CD4-positive, alpha-beta T cell treated with Interleukin-6 at 100 ng/mL for 8 hours (primary cell): Measurements from ENCODE around the gene ZFYVE21.
"Not testable (repeated sequence)": the region's sequence is repeated elsewhere in the genome, so short reads cannot be mapped to it uniquely, and the experiment has no call there.

Experiments
- DNase-seq: peaks from one replicate; pipeline ENCODE4 v3.0.0-alpha.2; 2020; ENCODE audit warnings: mixed read lengths, low spot score

ZFYVE21 gene

DNA sequence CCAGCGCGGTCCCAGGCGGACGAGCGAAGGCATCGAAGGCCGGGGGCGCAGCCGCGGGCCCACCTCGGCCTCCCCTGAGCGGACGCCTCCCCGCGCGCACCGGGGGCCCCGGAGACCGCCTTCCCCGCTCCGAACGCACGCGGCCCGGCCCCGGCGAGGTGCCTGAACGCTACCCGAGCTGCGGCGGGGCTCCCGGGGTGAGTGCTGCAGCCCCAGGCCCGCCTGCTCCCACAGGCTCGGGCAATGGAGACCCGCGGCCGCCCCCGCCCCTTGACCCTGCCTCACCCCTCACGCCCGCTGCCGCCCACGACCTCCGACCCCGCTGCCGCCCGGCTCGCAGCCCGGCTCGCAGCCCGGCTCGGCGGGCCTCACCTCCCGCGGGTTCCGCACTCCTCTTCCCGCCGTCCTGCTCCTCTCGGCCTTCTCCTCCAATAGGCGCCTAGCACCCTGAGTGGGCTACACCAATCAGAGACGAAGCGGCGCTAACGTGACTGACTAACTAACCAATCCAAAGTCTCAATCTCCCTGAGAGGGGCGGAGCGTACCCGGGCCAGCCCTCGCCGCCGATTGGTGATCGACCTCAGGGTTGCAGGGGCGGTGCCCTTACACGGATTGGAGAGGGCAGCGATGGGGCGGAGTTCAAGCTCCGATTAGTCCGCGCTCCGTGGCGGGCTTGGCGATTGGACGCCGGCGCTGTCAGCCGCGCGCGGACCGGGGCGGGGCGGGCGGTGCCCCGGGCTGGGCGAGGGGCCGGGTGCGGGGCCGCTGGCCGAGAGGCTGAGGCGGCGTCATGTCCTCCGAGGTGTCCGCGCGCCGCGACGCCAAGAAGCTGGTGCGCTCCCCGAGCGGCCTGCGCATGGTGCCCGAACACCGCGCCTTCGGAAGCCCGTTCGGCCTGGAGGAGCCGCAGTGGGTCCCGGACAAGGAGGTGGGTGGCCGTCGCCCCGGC lies at the start of gene ZFYVE21, which contains the start of gene XRCC3:
Gene ZFYVE21 (plus strand): TSS at position 759 of the 949 bp plus-strand sequence. CDS start 32 bp downstream, at position 791.
Gene XRCC3 (minus strand): TSS at position 400 of the 949 bp plus-strand sequence. CDS start 4,364 bp downstream, outside the sequence.
- peak; percentile 99 for DNase-seq

DNA sequence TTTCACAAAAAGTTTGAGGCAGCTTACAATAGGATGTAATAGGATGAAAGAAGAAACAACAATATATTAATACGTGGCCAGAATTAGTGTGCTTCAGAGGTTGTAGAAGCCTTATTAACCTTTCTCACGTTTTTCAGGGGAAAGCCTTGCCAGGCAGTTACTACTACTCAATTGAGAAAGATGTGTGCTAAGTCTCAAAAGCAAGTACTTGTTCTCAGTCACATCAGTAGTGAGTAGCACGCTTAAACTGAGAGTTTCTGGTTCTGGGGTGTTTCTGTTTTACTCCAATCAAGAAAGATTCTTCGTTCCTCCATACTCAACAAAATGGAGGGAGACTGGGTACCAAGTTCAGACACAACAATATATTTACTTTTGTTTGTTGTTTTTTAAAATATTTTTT lies 47.9 kb upstream of the ZFYVE21 start:
- DNase-seq: no peak

DNA sequence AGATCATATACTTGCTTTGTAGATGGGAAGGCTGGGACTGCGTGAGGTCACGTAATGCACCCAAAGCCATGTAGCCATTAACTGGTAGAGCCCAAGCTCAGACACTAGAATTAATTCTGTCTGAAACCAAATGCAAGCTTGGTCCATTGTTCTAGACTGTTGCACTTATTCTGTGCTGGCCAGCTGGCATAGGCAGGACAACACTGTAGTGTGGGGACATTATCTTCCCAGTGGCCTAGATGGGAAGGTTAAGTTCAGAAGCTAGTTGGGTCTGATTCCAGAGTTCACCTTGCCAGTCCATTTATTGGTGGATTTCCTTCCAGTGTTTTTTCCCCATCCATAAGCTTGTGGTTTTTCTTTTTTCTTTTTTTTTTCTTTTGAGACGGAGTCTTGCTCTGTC lies 47.5 kb upstream of the ZFYVE21 start:
- no peak for DNase-seq

DNA sequence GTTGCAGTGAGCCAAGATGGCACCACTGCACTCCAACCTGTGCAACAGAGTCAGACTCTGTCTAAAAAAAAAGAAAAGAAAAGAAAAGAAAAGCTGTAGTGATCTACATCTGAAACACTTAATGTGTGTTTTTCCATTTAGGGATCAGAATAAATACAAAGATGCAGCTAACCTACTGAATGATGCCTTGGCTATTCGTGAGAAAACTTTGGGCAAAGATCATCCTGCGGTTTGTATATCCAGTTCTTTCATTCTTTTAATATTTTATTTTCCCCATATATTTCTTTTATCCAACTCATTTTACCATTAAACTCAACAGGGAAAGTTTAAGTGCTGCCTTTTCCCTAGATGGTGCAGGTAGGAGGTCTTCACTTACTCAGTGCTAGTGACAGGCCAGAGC lies 46.2 kb upstream of the ZFYVE21 start:
- no peak for DNase-seq

DNA sequence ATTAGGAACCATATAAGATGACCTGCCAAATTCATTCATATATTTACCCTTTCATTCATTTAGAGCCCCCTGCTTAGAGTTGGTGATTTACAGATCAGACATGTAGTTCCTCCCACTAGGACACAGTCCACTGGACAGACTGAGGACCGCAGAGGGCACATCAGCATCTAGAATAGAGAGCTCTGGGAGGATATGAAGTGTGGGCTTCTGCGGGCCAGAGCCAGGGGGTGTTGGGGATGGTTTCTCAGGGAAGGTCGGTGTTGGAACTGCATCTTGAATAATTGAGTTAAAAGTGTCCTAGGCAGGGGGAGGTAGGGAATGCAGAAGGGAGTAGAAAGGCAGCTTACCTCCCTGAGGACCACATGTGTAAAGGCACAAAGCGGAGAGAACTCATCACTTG lies 43.7 kb upstream of the ZFYVE21 start:
- no peak for DNase-seq

DNA sequence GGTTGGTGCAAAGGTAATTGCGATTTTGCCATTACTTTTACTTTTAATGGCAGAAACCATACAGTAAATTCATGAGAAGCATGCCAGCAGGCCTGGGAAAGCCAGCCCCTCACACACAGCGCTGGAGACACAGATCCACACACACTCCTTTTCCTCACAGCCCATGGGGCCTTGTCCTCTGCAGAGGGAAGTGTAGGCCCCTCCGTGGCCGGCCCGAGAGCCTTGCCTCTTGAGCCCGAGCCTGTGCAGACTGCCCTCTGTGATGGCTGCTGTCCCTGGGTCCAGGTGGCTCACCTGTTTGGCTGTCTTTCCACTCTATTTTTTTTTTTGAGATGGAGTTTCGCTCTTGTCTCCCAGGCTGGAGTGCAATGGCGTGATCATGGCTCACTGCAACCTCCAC lies 39.7 kb upstream of the ZFYVE21 start:
- DNase-seq: no peak

DNA sequence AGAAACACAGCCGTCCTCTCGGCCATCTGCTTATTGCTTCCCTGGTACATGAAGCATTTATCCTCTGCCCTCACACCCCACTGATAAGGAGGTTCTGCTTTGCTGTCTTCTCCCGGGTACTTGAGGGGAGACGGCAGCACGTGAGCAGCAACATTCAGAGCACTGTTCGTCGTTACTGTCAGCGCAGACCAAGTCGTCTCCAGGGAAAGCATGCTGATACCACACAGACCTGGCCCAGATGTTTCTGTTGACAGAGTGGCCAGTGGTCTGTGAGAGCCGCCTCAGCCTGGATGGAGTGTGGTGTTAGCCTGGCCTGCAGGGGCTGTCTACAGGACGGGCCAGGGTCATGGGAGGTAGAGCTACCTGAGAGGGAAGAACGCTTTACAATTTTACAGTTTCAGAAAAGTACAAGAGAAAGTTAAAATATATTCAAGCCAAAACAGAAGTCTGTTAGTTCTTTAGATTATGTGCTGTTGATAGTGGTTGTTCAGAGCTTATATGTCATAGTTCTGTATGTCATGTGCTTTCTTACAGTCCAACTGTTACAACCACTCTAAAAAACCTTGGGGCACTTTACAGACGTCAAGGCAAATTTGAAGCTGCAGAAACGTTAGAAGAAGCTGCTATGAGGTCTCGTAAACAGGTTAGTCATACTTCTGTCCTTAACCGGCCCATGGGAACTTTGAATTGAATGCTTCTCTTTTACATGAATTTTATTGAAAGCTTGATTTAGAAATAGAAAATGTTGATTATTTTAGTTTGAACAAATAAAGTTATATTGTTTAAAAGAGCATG lies 38.5 kb upstream of the ZFYVE21 start:
- no peak for DNase-seq

DNA sequence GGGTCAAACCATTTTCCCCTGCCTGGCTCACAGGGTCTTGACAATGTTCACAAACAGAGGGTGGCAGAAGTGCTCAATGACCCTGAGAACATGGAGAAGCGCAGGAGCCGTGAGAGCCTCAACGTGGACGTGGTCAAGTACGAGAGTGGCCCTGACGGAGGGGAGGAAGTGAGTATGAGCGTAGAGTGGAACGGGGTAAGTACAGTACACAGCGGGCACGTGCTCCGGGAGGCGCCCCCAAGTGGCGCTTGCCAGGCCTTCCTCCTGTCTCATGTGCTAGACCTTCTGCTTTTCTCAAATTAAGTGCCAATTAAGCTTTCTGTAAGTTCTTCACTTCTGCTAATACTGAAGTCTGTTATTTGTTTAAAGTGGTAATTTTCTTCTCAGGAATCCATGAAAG lies 36.3 kb upstream of the ZFYVE21 start:
- DNase-seq: peak; percentile 21

DNA sequence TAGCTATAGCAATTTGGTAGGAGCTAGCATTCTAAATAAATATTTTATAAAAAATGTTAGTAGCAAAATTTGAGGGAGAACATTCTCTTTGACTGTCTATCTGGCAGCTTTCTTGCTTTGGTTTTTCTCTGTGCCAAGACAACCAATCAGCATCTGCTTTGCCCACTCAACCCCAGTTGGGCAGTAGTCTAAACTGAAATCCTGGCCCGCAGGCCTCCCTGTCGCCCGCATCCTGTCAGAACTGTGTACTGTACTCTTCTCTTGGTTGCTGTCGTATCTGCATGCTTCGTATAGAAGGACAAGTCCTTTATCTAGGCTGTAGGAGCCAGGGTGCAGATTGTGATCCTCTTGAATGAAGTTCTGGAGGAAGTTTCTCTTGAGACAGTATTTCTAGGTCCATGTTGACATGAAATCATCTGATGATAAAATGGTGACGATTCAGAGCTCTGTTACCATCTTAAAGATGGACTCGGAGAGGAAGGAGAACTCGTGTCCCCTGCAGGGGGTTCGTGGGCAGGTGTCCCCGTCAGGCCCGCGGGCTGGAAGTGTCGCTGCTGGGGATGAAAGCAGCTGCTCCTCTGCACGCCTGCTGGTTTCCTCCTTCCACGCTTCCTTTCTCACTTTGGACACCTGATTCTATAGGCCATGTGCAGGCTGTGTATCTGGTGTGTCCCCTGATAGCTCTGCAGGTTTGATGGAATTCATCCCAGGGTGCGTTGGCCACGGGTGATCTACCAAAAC lies 34.9 kb upstream of the ZFYVE21 start:
- no peak for DNase-seq

DNA sequence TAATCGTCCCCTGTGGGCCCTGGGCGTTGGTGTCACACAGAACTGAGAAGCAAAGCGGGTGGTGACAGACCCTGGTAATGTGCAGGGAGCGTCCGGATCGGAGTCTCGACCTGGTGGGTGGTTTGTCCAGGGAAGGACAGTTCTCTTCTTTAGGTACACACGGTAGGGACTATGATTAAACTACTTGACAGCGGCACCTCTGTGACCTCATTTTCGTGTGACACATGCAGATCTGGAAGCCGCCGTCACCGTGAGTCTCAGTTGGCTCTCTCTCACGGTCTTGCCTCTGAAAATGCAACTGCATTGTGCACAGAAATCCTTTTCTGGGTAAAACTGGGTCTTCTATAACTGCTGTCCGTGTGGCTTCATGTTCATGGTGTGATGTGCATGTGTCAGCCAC lies 32.5 kb upstream of the ZFYVE21 start:
- no peak for DNase-seq

DNA sequence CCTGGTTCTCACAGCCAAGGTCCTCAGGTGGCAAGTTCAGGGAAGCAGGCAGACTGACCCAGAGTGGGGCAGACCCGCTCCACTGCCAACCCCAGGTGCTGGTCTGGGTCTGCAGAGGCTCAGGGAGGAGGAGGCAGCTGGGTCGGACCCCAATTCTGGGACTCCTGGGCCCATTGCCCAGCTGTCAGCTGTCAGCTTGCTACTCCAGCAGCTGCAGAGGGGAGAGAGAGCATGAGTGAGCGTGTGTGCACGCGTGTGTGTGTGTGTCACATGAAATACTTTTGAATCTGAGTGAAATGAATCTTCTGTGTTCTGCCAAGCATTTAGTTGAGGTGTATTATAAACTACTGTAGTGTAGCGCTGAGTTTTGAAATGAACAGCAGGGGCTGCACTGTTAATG lies 31.1 kb upstream of the ZFYVE21 start:
- no peak for DNase-seq

DNA sequence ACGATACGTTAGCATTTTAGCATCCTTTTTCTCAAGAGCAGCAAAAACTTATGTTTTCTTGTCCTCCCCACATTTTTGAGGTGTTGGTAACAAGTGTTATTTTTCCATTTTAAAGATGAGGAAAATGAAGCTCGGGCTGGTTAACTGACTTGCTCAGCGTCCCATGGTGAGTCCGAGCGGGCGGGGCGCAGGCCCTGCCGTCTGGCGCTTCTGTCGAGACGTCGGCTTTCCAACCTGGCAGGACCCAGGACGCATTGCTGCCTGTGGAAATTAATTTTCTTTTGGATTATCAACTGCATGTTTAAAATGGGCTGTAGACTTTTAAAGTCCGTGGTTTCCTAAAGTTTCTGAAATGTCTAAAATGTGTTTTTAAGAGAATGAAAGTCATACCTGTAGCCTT lies 30.7 kb upstream of the ZFYVE21 start:
- DNase-seq: no peak

DNA sequence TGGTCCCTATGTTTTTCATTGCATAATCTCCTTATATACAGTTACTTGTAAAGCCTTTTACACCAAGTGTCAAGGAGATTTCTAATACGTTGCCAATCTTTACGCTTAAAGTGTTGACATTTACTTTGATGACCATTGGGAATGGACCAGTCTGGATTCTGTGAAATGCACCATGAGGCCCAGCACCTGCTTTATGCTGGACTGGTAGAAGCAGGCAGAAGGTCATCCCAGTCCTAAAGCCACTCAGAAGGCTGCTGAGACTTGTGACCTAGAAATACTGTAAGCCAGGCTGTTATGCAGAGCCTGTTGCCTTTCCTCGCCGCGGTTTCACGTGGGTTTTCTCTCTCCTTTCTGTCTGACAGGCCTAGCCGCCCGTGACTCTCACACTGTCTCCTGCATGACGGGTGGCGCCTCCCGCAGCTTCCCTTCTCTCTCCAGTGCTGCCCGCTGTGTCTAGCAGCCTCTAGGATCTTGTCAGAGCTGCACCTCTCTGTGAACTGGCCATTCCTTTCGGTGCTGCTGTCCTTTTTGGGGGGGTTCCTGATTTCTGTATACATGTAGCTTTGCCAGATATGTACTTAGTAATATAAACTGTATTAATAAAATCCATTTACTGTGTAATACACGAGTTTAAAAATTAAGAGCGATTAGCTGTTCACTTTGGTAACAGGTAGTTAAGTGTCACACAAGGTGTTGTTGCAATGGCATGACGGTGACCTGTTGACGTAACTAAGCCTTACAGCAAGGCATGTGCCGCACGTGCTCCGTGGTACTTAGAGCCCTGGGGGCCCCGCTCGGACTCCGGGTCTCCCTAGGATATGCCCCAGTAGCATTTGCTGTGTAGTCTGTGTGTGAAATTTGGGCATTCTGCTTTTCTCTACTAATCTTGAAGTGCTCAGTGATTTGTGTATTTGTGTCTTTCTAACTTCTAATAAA lies 30.1 kb upstream of the ZFYVE21 start:
- DNase-seq: no peak

DNA sequence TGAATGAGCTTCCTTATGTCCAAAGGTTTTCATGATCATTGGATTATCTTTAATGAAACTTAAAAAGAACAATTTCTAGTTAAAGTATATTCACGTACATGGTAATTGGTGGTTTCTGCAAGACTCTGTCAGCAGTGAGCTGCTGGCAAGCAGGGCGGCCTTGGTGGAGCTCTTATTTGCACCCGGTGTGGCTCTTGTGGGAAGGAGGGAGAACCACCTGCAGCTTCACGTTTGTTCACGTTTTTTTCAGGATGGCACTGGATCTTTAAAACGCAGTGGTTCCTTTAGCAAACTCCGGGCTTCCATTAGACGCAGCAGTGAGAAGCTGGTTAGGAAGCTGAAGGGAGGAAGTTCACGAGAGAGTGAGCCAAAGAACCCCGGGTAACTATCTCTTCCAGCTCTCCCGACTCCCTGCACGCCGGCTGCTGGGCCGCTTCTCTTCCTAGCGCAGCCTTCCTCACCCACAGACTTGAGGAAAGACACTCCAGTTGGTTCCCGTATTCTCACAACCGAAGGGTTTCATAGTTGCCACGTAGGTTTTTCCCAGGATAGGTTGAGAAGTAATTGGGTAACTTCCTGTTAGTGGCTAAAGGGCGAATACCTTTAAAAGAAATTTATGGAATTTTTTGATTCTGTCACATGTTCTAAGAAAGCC lies 28.7 kb upstream of the ZFYVE21 start:
- no peak for DNase-seq

DNA sequence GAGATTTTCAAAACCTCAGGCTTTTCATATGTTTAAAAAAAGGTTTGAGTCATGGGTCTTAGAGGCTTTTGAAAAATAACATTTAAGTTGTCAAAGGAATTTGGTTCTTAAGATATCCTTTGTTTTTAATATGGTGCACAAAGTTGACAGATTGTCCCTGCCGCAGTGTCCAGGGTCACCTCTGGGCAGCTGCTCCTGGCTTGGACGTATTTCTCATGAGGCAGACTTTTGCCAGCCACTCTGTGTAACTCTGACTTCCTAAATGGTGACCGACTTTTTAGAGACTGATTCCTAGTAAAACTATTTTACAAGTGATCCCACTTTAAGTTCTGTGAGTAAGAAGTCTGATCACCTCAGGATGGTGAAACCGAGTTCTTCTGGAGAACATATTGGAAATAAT lies 27.9 kb upstream of the ZFYVE21 start:
- DNase-seq: no peak

DNA sequence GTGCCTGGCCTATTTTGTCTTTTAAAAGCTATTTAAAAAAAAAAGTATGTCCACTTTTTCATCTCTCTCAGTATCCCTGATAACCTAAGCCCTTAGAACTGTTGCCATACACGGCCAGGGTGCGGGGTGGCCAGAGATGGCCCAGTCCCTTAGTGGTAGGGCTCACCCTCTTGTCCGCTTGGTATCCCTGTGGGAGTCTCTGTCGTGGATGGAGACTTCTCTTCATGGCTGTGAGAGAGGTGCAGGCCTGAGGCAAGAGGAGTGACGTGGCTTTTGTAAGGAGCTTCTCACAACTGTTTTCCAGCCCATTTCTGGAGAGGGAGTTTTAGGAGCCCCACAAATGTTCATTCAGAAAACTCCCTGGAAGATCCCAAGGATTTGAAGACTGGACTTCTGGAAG lies 27.2 kb upstream of the ZFYVE21 start:
- no peak for DNase-seq

DNA sequence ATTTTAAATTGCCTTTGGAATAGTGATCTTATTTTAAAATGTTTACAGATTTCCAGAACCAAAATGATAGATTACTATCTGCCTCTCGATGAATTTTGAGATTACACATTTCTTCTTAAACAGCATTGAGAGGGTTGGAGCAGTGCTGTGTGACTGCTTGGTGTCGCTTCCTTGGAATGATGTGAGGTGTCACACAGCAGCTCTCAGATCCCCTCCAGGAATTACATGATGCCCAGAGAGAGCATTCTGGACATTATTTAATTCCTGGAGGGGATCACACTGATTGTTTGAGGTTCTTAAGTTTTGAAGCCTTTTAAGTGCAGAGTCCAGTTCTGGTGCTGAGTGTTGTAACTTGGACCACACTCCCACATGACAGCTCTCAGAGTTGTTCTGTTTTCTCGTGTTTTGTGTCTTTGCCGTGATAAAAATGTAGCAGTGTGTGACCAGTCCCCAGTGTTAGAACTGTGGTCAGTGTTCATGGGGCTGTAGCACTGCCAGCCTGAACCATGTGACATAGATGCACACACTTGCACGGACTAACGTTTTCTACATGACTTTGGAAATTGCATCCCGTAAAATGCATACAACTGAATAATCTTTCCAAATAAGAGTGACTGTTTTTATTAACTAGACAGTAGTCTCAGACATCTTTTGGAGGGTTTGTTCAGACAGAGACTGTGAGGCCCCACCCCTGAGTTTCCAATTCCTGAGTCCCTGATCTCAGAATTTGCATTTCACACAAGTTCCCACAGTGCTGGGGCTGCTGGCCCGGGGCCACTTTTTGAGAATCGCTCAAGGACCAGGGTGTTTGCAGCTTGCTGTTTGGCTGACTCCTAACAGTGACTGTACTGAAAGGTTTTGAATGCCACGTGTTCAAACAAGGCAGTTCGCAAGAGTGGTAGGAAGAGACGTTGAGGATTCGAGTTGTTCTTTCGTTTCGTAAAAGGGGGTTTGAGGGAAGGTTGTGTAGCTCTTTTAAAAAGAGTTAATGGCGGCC lies 26.4 kb upstream of the ZFYVE21 start:
- DNase-seq: no peak

DNA sequence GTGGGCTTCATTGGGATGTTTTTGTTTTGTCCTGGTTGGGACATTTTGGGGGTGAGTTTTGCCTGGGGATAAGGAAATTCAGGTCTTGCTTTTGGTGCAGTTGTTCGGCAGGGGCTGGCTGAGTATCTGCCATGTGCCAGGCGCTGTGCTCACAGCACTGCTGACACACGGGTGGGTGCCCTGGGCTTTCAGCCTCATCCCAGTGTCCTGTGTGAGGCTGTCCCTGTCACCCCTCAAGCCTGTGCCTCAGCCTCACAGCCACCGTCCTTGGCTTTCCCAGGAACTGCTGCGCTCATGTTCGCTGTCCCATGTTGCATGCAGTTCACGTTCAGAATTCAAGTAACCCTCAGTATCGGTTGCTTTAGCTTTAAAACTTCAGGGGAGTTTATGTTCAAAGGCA lies 25.3 kb upstream of the ZFYVE21 start:
- DNase-seq: no peak

DNA sequence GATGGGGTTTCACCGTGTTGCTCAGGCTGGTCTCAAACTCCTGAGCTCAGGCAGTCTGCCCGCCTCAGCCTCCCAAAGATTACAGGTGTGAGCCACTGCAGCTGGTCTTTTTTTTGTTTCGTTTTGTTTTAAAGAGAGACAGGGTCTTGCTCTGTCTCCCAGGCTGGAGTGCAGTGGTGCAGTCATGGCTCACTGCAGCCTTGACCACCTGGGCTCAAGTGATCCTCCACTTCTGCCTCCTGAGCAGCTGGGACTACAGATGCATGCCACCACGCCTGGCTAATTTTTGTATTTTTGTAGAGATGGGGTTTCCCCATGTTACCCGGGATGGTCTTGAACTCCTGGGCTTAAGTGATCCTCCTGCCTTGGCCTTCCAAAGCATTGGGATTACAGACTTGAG lies 24.0 kb upstream of the ZFYVE21 start:
- not testable (repeated sequence) for DNase-seq
